ENCODE results near the gene MSH4. TPM values are rescaled to one million over a fixed set of nuclear protein-coding genes. Genes with fewer than 3 reads are reported as not detected.

The MSH4 gene
- total RNA-seq, 1 experiment from 2014 or later = 0.33 TPM

DNA sequence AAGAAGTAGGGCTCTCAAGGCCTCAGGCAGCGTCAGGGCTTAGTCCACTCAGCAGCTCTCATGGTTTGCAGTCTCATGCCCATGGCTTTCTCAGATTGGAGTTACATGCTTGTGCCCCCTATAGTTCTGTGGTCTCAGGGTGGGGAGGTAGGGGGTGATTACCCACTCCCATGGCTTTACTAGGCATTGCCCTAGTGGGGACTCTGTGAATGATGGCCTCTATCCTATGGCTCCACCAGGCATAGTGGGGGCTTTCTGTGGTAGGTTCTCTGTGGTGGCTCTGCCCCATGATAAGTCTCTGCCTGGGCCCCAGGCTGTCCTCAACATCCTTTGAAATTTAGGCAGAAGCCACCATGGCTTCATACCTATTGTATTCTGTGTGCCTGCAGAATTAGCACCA, 48.9 kb downstream of the MSH4 start (continued):
- no peak for TF ChIP-seq JAZF1 (CRISPR knock-in tag; IDR thresholded peaks at IDR 0.05)
- TF ChIP-seq NR1H2 (CRISPR knock-in tag; IDR thresholded peaks at IDR 0.05) = no peak

DNA sequence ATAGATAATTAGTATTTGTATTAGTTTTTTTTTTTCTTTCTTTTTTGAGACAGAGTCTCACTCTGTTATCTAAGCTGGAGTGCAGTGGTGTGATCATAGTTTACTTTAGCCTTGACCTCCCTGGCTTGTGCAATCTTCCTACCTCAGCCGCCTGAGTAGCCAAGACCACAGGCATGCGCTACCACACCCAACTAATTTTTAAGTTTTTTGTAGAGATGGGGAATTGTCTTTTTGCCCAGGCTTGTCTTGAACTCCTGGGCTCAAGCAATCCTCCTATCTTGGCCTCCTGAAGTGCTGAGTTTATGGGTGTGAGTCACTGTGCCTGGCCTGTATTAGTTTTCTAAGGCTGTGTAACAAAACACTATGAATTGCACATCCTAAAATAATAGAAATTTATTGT, 58.3 kb downstream of the MSH4 start:
- no peak for ATAC-seq
- no peak overlapping the region for H3K4me3 Mint-ChIP-seq

DNA sequence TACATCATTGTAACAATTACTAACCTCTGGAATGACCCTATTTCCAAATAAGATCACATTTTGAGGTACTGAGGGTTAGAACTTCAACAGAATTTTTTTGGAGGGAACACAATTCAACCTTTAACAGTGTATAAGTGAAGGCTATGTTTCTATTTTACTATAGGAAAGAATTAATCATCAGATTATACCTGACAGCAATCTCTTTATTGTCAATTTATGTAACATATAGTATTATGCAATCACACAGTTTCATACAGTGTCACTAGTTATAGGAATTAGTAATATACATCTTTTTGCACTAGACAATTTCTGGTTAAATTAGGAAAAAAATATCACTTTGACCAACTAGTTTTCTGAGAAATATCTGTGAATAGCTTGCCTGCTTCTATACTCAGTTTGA, 59.1 kb downstream of the MSH4 start:
- CTCF ChIA-PET = no interaction called here
- Mint-ChIP-seq H3K9me3 (0 out of 2 replicates have a peak, but pooled peaks cover 1% of the 10 kb centered on the region), H3K4me1 (no peaks in the 10 kb centered on the region), H3K27me3 (ENCODE audit: low read depth) (no peaks in the 10 kb centered on the region), H3K4me3 (no peak overlapping the region), H3K27ac (no peak overlapping the region), H3K36me3 (no peaks in the 10 kb centered on the region)
- no peak for TF ChIP-seq SMAD4 (CRISPR knock-in tag; IDR thresholded peaks at IDR 0.05)
- no peak for TF ChIP-seq NFATC4 (CRISPR knock-in tag; IDR thresholded peaks at IDR 0.05)
- TF ChIP-seq, protein P1, sequence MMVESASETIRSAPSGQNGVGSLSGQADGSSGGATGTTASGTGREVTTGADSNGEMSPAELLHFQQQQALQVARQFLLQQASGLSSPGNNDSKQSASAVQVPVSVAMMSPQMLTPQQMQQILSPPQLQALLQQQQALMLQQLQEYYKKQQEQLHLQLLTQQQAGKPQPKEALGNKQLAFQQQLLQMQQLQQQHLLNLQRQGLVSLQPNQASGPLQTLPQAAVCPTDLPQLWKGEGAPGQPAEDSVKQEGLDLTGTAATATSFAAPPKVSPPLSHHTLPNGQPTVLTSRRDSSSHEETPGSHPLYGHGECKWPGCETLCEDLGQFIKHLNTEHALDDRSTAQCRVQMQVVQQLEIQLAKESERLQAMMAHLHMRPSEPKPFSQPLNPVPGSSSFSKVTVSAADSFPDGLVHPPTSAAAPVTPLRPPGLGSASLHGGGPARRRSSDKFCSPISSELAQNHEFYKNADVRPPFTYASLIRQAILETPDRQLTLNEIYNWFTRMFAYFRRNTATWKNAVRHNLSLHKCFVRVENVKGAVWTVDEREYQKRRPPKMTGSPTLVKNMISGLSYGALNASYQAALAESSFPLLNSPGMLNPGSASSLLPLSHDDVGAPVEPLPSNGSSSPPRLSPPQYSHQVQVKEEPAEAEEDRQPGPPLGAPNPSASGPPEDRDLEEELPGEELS (CRISPR knock-in tag; IDR thresholded peaks at IDR 0.05) = no peak
- no peak for TF ChIP-seq ZNF671 (CRISPR knock-in tag; IDR thresholded peaks at IDR 0.05)
- TF ChIP-seq ZNF232 (CRISPR knock-in tag; IDR thresholded peaks at IDR 0.05) = no peak
- TF ChIP-seq FOXJ3 (CRISPR knock-in tag; IDR thresholded peaks at IDR 0.05; ENCODE audit: borderline replicate concordance) = no peak
- no peak for TF ChIP-seq GABPB1 (CRISPR knock-in tag; IDR thresholded peaks at IDR 0.05)
- TF ChIP-seq, protein P2, sequence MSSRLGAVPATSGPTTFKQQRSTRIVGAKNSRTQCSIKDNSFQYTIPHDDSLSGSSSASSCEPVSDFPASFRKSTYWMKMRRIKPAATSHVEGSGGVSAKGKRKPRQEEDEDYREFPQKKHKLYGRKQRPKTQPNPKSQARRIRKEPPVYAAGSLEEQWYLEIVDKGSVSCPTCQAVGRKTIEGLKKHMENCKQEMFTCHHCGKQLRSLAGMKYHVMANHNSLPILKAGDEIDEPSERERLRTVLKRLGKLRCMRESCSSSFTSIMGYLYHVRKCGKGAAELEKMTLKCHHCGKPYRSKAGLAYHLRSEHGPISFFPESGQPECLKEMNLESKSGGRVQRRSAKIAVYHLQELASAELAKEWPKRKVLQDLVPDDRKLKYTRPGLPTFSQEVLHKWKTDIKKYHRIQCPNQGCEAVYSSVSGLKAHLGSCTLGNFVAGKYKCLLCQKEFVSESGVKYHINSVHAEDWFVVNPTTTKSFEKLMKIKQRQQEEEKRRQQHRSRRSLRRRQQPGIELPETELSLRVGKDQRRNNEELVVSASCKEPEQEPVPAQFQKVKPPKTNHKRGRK (CRISPR knock-in tag; IDR thresholded peaks at IDR 0.05; ENCODE audit: borderline replicate concordance) = no peak
- TF ChIP-seq CREM (CRISPR knock-in tag; IDR thresholded peaks at IDR 0.05) = no peak
- TF ChIP-seq ZBTB21 (CRISPR knock-in tag; IDR thresholded peaks at IDR 0.05; ENCODE audit: borderline replicate concordance) = no peak
- no peak for TF ChIP-seq NR1H2 (CRISPR knock-in tag; IDR thresholded peaks at IDR 0.05)
- ATAC-seq (no peak), DNase-seq (ENCODE audit: low spot score) (no peak)
- POLR2A ChIA-PET = interaction anchor here (0.6 kb wide), 1 partner anchor 51 kb away, joined by 3 read pairs; no protein-coding TSS in a partner anchor

More for the DNA sequence above, 58.3 kb downstream of the MSH4 start:
- TF ChIP-seq FOXP1 (CRISPR knock-in tag; IDR thresholded peaks at IDR 0.05; ENCODE audit: borderline replicate concordance) = no peak
- TF ChIP-seq GABPB1 (CRISPR knock-in tag; IDR thresholded peaks at IDR 0.05) = peak; percentile 48; the same call in 1 of the 2 replicates
- no peaks in the 10 kb centered on the region for H3K27me3 Mint-ChIP-seq (ENCODE audit: low read depth)
- H3K27ac Mint-ChIP-seq = no peak overlapping the region
- ChIA-PET CTCF (no interaction called here), POLR2A (no interaction called here)
- no peak for DNase-seq (ENCODE audit: low spot score)
- no peaks in the 10 kb centered on the region for H3K9me3 Mint-ChIP-seq
- no peaks in the 10 kb centered on the region for H3K4me1 Mint-ChIP-seq
- no peaks in the 10 kb centered on the region for H3K36me3 Mint-ChIP-seq

DNA sequence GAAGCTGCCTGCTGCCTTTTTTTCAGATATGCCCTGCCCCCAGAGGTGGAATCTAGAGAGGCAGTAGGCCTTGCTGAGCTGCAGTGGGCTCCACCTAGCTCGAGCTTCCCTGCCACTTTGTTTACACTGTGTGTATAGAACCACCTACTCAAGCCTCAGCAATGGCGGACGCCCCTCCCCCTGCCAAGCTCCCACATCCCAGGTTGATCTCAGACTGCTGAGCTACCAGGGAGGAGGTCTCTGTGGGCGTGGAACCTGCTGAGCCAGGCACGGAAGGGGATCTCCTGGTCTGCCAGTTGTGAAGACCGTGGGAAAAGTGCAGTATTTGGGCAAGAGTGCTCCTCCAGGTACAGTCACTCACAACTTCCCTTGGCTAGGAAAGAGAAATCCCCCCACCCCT, 65.1 kb downstream of the MSH4 start:
- H3K4me3 Mint-ChIP-seq = no peak overlapping the region
- H3K27ac Mint-ChIP-seq = no peak overlapping the region
- H3K36me3 Mint-ChIP-seq = no peaks in the 10 kb centered on the region
- no peaks in the 10 kb centered on the region for H3K4me1 Mint-ChIP-seq
- TF ChIP-seq, protein P3, sequence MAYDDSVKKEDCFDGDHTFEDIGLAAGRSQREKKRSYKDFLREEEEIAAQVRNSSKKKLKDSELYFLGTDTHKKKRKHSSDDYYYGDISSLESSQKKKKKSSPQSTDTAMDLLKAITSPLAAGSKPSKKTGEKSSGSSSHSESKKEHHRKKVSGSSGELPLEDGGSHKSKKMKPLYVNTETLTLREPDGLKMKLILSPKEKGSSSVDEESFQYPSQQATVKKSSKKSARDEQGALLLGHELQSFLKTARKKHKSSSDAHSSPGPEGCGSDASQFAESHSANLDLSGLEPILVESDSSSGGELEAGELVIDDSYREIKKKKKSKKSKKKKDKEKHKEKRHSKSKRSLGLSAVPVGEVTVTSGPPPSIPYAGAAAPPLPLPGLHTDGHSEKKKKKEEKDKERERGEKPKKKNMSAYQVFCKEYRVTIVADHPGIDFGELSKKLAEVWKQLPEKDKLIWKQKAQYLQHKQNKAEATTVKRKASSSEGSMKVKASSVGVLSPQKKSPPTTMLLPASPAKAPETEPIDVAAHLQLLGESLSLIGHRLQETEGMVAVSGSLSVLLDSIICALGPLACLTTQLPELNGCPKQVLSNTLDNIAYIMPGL (CRISPR knock-in tag; IDR thresholded peaks at IDR 0.05) = no peak
- TF ChIP-seq NR1H2 (CRISPR knock-in tag; IDR thresholded peaks at IDR 0.05) (no peak), ZNF423 (CRISPR knock-in tag; IDR thresholded peaks at IDR 0.05) (peak; percentile 22; the same call in 1 of the 2 replicates), TCF7 (CRISPR knock-in tag; IDR thresholded peaks at IDR 0.05; ENCODE audit: low read depth) (no peak), FOXP1 (CRISPR knock-in tag; IDR thresholded peaks at IDR 0.05; ENCODE audit: borderline replicate concordance) (0 out of 2 replicates have a peak, but pooled peaks have one; percentile 35)
- ATAC-seq (peak; percentile 57), DNase-seq (ENCODE audit: low spot score) (peak; percentile 21)
- POLR2A ChIA-PET = no interaction called here
- CTCF ChIA-PET = no interaction called here
- H3K9me3 Mint-ChIP-seq = peaks cover 7% of the 10 kb centered on the region; the same call in 1 of the 2 replicates
- no peaks in the 10 kb centered on the region for H3K27me3 Mint-ChIP-seq (ENCODE audit: low read depth)

Measured in WTC11 (cell line).